NCI-H82 treated with DMSO at 0.1 percent for 48 hours (cell line): Measurements from ENCODE around the gene OPRD1.
"Not testable (repeated sequence)": the region's sequence is repeated elsewhere in the genome, so short reads cannot be mapped to it uniquely, and the experiment has no call there.

ENCODE experiments used
- DNase-seq: peaks from one replicate; lab custom pipeline; 2025; ENCODE audit not compliant: unreplicated experiment; lab: John Stamatoyannopoulos, UW

The OPRD1 gene

DNA sequence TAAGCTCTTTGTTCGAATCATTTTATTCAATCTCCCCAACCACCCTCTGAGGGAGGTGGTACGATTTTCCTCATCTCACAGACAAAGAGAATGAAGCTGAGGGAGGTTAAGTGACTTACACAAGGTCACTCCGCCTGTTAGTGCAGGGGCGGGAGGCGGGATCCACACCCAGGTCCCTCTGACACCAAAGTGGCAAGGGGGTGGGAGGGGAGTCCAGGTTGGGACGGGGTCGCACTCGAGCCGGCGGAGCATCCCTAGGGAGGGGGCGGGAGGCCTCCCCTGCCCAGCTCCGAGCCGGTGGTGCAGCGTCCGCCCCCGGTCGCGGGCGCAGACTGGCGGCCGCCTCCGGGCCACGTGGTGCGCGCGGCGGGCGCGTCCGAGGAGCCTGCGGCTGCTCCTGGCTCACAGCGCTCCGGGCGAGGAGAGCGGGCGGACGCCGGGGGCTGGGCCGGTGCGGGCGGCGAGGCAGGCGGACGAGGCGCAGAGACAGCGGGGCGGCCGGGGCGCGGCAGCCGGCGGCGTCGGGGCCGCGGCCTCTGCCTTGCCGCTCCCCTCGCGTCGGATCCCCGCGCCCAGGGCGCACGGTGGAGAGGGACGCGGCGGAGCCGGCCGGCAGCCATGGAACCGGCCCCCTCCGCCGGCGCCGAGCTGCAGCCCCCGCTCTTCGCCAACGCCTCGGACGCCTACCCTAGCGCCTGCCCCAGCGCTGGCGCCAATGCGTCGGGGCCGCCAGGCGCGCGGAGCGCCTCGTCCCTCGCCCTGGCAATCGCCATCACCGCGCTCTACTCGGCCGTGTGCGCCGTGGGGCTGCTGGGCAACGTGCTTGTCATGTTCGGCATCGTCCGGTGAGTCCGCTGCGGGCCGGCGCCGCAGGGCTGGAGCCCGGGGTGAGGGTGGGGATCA is at the start of gene OPRD1:
Gene OPRD1 (plus strand): TSS at position 405 of the 903 bp plus-strand sequence. CDS start 214 bp downstream, at position 619.
- no peak for DNase-seq

DNA sequence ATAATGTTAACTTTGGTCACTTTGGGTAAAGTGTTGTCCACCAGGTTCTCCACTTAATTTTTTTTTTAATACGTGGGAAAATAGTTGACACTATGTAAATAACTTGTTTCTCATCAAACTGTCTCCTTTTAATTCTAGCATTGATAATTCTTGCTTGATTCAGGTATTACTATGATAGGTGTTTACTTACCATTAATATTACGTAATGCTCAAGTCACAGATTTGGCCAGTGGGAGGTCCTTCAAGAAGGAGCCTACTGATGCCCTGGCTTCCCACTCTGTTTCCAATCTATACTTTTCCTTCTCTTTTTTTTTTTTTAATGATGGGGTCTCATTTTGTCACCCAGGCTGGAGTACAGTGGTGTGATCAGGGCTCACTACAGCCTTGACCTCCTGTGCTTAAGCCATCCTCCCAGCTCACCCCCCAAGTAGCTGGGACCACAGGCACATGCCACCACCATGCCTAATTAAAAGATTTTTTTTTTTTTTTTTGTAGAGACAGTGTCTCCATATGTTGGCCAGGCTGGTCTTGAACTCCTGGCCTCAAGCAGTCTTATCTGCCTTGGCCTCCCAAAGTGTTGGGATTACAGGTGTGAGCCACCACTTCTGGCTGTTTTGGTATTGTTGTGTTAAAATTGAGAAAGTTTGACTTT is 45.3 kb upstream of the OPRD1 start:
- no peak for DNase-seq

DNA sequence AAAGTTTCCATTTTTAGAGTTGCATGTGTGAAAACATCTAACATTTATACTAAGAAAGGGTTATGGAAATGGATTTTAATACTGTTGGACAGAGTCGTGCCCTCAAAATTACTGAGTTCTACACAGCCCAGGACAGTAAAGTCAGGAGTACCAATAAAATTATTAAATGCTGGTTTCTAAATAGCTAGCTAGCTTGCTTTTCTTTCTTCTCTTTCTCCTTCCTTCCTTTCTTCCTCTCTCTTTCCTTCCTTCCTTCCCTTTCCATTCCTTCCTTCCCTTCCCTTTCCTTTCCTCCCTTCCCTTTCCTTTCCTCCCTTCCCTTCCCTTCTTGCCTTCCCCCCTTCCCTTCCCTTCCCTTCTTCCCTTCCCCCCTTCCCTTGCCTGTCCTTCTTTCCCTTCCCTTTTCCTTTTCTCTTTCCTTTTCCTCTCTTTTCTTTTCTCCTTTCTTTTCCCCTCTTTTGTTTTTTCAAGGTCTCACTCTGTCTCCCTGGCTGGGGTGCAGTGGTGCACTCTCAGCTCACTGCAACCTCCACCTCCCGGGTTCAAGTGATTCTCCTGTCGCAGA is 41.3 kb upstream of the OPRD1 start:
- no peak for DNase-seq

- not testable (repeated sequence) for DNase-seq
These were observed 40.0 kb upstream of the OPRD1 start for GRCh38 chr1:28771921-28772320.

GRCh38 chr1:28773105-28773504 is 38.9 kb upstream of the OPRD1 start:
- DNase-seq, result no peak

- DNase-seq, result no peak
These were observed 36.6 kb upstream of the OPRD1 start for GRCh38 chr1:28775121-28775942.

GRCh38 chr1:28776341-28776740 is 35.6 kb upstream of the OPRD1 start:
- no peak for DNase-seq

DNA sequence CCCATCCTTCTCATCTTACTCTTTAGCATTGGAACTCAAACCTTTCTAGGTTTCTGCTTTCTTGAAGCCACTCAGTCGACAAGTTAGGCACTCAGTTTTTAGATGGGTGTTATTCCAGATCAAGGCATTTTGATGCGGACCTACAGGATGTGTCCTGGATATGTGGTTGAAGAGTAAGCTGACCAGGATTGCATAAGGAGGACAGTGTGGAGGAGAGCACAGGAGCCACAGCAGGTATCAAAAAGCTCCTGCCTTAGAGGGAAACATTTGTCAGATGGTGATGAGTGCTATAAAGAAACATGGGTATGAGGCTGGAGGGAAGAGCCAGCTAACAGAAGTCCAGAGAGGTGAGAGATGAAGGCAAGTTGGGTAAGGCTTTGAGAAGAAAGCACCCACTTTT is 33.9 kb upstream of the OPRD1 start:
- DNase-seq, result no peak

DNA sequence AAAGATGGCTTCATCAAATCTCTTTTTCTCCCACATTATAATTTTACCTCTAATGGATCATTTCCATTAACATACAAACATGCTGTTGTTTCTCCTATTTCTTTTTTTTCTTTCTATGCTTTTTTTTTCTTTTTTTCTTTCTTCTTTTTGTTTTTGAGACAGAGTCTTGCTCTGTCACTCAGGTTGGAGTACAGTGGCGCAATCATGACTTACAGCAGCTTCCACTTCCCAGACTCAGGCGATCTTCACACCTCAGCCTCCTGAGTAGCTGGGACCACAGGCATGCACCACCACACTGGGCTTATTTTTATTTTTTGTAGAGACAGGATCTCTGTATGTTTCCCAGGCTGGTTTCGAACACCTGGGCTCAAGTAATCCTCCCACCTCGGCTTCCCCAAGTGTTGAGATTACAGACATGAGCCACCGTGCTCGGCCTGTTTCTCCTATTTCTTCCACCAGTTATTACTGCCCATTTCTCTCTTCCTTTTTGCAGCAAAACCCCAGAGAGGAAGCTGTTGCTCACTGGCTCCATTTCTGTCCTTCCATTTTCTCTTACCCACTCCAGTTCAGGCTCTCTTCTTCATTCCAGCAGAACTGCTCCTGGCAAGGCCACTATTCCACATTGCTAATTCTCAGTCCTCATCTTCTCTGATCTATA is 32.1 kb upstream of the OPRD1 start:
- no peak for DNase-seq

- DNase-seq, result no peak
These were observed 30.7 kb upstream of the OPRD1 start for GRCh38 chr1:28781305-28781704.

- DNase-seq, result no peak
These were observed 30.0 kb upstream of the OPRD1 start for GRCh38 chr1:28782011-28782410.

DNA sequence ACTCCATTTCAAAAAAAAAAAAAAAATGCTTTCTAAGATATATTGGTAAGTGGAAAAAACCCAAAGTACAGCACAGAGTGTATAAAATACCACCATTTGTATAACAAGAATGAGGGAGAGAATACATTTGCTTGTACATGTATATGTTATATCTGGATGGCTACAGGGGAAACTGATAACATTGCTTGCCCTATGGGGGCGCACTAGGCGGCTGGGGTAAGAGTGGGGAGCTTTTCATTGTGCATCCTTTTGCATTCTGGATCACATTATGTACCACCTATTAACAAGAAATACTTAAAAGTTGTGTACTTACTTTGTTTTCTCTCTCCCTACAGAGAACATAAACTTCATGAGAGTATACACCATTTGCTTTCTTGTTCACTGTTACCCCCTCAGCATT is 28.6 kb upstream of the OPRD1 start:
- DNase-seq, result no peak

- DNase-seq, result no peak
These were observed 22.6 kb upstream of the OPRD1 start for GRCh38 chr1:28789412-28789811.

DNA sequence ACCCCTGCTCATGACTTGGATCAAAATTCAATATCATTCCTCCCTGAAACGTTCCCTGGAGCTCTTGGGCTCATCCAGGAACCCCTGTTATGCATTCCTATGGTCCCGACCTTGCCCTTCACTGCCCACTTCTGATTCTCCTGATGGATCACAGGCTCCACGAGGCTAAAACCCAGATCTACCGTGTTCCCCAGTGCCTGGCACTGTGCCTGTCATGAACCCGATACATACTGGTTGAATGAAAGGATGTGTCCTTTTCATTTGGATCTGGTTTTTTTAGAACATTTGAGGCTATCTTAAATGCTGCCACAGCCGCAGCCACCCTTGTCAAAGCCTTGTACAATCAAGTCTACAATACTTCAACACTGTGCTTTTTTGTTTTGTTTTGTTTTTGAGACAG is 22.2 kb upstream of the OPRD1 start:
- no peak for DNase-seq

- DNase-seq, result no peak
These were observed 21.5 kb upstream of the OPRD1 start for GRCh38 chr1:28790377-28791035.

GRCh38 chr1:28791929-28792328 is 20.0 kb upstream of the OPRD1 start:
- not testable (repeated sequence) for DNase-seq

GRCh38 chr1:28792644-28793121 is 19.3 kb upstream of the OPRD1 start:
- DNase-seq, result no peak

GRCh38 chr1:28794582-28794981 is 17.4 kb upstream of the OPRD1 start:
- DNase-seq, result not testable (repeated sequence)

DNA sequence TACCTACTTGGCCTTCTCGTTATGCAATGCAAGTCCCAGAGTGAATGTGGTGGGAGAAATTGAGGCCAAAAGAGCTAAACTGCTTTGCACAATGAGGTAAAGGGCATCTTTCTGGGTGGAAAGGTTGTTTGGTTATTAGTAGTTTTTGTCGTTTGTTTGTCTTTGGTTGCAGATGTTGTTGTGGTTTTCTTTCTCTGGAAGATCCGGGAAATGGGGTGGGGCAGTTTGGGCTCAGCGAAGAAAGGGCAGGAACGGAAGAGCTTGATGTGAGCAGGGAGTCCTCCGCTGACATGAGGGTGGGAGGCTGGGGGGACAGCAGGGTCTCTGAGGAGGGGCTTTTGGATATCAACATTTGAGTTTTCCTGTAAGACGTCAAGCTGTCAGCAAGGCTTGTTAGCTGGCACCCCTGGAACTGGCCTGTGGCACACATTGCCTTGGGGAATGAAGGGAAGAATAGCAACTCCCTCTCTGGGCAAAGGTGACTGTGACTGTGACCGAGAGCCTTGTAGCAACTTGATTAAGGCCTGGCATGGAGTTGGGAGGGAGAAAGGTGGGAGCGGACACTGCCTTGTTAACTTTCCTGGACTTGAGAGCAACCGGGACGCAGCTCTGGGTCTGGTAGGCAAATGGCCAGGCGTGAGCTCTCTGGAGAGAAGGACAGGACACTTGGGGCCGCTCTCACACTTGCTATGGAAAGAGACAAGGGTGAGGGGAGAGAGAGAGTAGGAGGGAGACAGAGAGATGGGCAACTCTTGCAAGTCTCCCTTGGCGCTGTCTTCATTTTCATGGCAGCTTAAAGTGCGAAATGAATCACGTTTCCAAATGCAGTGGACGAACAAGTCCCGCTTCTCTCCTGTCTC is 15.4 kb upstream of the OPRD1 start:
- DNase-seq, result no peak
